K562 (cell line): ENCODE results near the gene SLC44A2. TPM values are rescaled to one million over a fixed set of nuclear protein-coding genes. Genes with fewer than 3 reads are reported as not detected.

ENCODE experiments used
- ATAC-seq: fragments of 200-7000 bp; cut with Tn5 transposase; 3 replicates; pipeline ENCODE4 v1.9.1; 2020; ENCODE audit warnings: moderate library complexity
- BruUV-seq: library from RNA; stranded (reverse); fragments of 400-500 nt; replicated peaks from 2 replicates; lab custom pipeline; 2021; lab: Mats Ljungman, UMichigan
- CTCF ChIA-PET: fragments of 300-600 bp; formaldehyde crosslinking; extraction: SDS; loops from one replicate; lab custom pipeline; 2021; ENCODE audit warnings: low intra/inter-chr PET ratio; lab: Yijun Ruan, JAX
- POLR2A ChIA-PET: fragments of 300-600, 350-650 bp; sonication (Branson Sonifier 250); formaldehyde crosslinking; extraction: SDS; loops from one replicate; lab custom pipeline; 2021; ENCODE audit warnings: antibody characterized with exemption, inconsistent platforms; lab: Yijun Ruan, JAX
- DNase-seq, 4 experiments: peaks; one replicate each; pipeline versions ENCODE4 v3.0.0 to v3.0.0-alpha.2; 2011 to 2018; ENCODE audit warnings: low spot score in 3 of 4, mixed read lengths in 3 of 4; ENCODE audit errors: extremely low read depth in 1 of 4
- FAIRE-seq: peaks from 2 replicates; lab custom pipeline; 2011; peaks lifted over from hg19 to GRCh38; lab: Jason Lieb, UNC
- H2AFZ ChIP-seq: 2 replicates; pipeline ENCODE4 v1.6.0; 2011; ENCODE audit warnings: low read depth, low read length, control low read depth, inconsistent platforms
- H3K27ac ChIP-seq: fragments of 200-600 bp; 3 replicates; pipeline ENCODE4 v1.8.0; 2011; ENCODE audit warnings: low read depth, mild to moderate bottlenecking, control low read depth, inconsistent platforms, low read length, moderate library complexity, mixed read lengths; ENCODE audit errors: extremely low read depth
- H3K27me3 ChIP-seq, 2 experiments: fragments of 300-600 bp in 1 of 2; 2 replicates in 1 of 2; 3 replicates in 1 of 2; pipeline versions ENCODE4 v1.6.0 to v1.8.0; 2011; ENCODE audit warnings: inconsistent platforms in 2 of 2, low read length in 2 of 2, mild to moderate bottlenecking in 1 of 2, mixed read lengths in 1 of 2, moderate library complexity in 1 of 2; ENCODE audit not compliant: control insufficient read depth in 2 of 2, insufficient read depth in 2 of 2
- H3K36me3 ChIP-seq: fragments of 300-600 bp; 3 replicates; pipeline ENCODE4 v1.8.0; 2011; ENCODE audit warnings: mild to moderate bottlenecking, low read length, inconsistent platforms; ENCODE audit not compliant: control insufficient read depth, insufficient read depth
- H3K4me1 ChIP-seq, 2 experiments: fragments of 200-600 bp in 1 of 2; replicated peaks in 1 of 2; 2 replicates in 1 of 2; 3 replicates in 1 of 2; pipeline versions ENCODE4 v1.5.1 to v1.8.0; 2011; ENCODE audit warnings: inconsistent platforms in 2 of 2, low read length in 2 of 2, mild to moderate bottlenecking in 1 of 2, mixed read lengths in 1 of 2, moderate library complexity in 1 of 2; ENCODE audit not compliant: control insufficient read depth in 2 of 2, insufficient read depth in 2 of 2
- H3K4me2 ChIP-seq: 2 replicates; pipeline ENCODE4 v1.6.1; 2011; ENCODE audit warnings: low read length, control low read depth, inconsistent platforms, mixed read lengths; ENCODE audit not compliant: insufficient read depth
- H3K4me3 ChIP-seq: fragments of 200-600 bp; sonication (generic), shearing (Covaris generic); 2 replicates; pipeline ENCODE4 v1.5.1; 2016; ENCODE audit warnings: control low read depth, inconsistent platforms
- H3K79me2 ChIP-seq: fragments of 200-600 bp; 3 replicates; pipeline ENCODE4 v1.8.0; 2011; ENCODE audit warnings: low read length, inconsistent platforms; ENCODE audit not compliant: control insufficient read depth, insufficient read depth
- H3K9ac ChIP-seq, 2 experiments: 2 replicates each; pipeline versions ENCODE4 v1.6.0 to v1.6.1; 2011; ENCODE audit warnings: low read depth in 2 of 2, low read length in 2 of 2, control low read depth in 1 of 2, inconsistent platforms in 1 of 2, mild to moderate bottlenecking in 1 of 2, mixed read lengths in 1 of 2; ENCODE audit not compliant: insufficient read depth in 1 of 2
- H3K9me1 ChIP-seq: one replicate; pipeline ENCODE4 v1.6.0; 2011; ENCODE audit warnings: inconsistent platforms, mild to moderate bottlenecking, low read length, moderate library complexity; ENCODE audit not compliant: control insufficient read depth, insufficient read depth
- H3K9me3 ChIP-seq: replicated peaks from 2 replicates; pipeline ENCODE4 v1.5.1; 2011; ENCODE audit warnings: low read depth, low read length, inconsistent platforms; ENCODE audit not compliant: control insufficient read depth, insufficient read depth
- H4K20me1 ChIP-seq: replicated peaks from 2 replicates; pipeline ENCODE4 v1.6.1; 2011; ENCODE audit warnings: low read length, inconsistent platforms, mixed read lengths; ENCODE audit not compliant: control insufficient read depth, insufficient read depth
- ATF1 ChIP-seq, 2 experiments: fragments of 450-650 bp in 1 of 2; IDR thresholded peaks; 2 replicates each; pipeline ENCODE4 v1.6.1; 2016; ENCODE audit warnings: missing compliant biosample characterization in 1 of 2, missing genetic modification characterization in 1 of 2
- BCL6 ChIP-seq: fragments of 250-450 bp; sonication (Bioruptor Pico); IDR thresholded peaks from 2 replicates; pipeline ENCODE4 v1.4.0; 2020
- CREM ChIP-seq: IDR thresholded peaks from 2 replicates; pipeline ENCODE4 v1.6.1; 2014; ENCODE audit warnings: antibody characterized with exemption, low read depth
- DPF2 ChIP-seq: fragments of 450-650 bp; IDR thresholded peaks from 2 replicates; pipeline ENCODE4 v1.6.1; 2016
- EGR1 ChIP-seq: fragments of 450-650 bp; conservative IDR thresholded peaks from 2 replicates; pipeline ENCODE4 v1.6.1; 2017; ENCODE audit warnings: mild to moderate bottlenecking
- HDAC1 ChIP-seq, 2 experiments: fragments of 450-650 bp; IDR thresholded peaks; 2 replicates each; pipeline ENCODE4 v1.6.1; 2016 to 2017; ENCODE audit warnings: inconsistent platforms in 1 of 2, mild to moderate bottlenecking in 1 of 2, moderate library complexity in 1 of 2
- HDAC2 ChIP-seq: fragments of 450-650 bp; IDR thresholded peaks from 2 replicates; pipeline ENCODE4 v1.6.1; 2016; ENCODE audit warnings: mild to moderate bottlenecking
- NCOR1 ChIP-seq: fragments of 450-650 bp; IDR thresholded peaks from 2 replicates; pipeline ENCODE4 v1.6.1; 2016; ENCODE audit warnings: mild to moderate bottlenecking, moderate library complexity
- NFE2 ChIP-seq: IDR thresholded peaks from 2 replicates; pipeline ENCODE4 v1.6.1; 2014; ENCODE audit warnings: antibody characterized with exemption, low read depth
- PHB2 ChIP-seq: fragments of 450-650 bp; IDR thresholded peaks from 2 replicates; pipeline ENCODE4 v1.6.1; 2017; ENCODE audit warnings: low read depth
- SAP30 ChIP-seq: fragments of 200-600 bp; sonication (generic); IDR thresholded peaks from 2 replicates; pipeline ENCODE4 v1.6.1; 2012; ENCODE audit warnings: borderline replicate concordance, low read depth, mild to moderate bottlenecking, moderate library complexity, low read length, control low read depth, inconsistent platforms; ENCODE audit not compliant: insufficient read depth, poor library complexity, severe bottlenecking
- SMARCA4 ChIP-seq: fragments of 450-650 bp; IDR thresholded peaks from 2 replicates; pipeline ENCODE4 v1.6.1; 2016
- TAF7 ChIP-seq: fragments of 450-650 bp; IDR thresholded peaks from 2 replicates; pipeline ENCODE4 v1.6.1; 2016; ENCODE audit warnings: missing genetic modification characterization, missing compliant biosample characterization
- WGBS: fragments of 100-300 bp; shearing (Covaris generic); methylation state at CpG from one replicate; pipeline ENCODE4 v1.1.6; 2016; ENCODE audit warnings: low coverage, mixed read lengths; ENCODE audit not compliant: insufficient coverage; ENCODE audit errors: missing lambda C conversion rate; 5-methylcytosine and 5-hydroxymethylcytosine counted together
- in situ Hi-C: fragments of 300-500 bp; cut with MboI; formaldehyde crosslinking; loops from 4 replicates; pipeline ENCODE4 v1.15.0; 2018; ENCODE audit warnings: inconsistent platforms, mixed read lengths
- intact Hi-C: fragments of 100-400 bp; cut with micrococcal nuclease; formaldehyde crosslinking; loops from 2 replicates; pipeline ENCODE4 v1.14.2; 2022
- polyA plus RNA-seq, 8 experiments: library from polyadenylated mRNA; depleted of rRNA in 4 of 8; stranded (reverse) in 5 of 8; unstranded in 3 of 8; fragments of >200 nt; fragmentation: Nextera tagmentation in 2 of 8; fragmentation: Illumina TruSeq in 1 of 8; extraction: Ambion mirVana in 2 of 8; extraction: Trizol in 1 of 8; gene quantifications; 2 replicates each; pipeline versions ENCODE4 v1.2.1 to v1.2.3, GENCODE V29; 2011 to 2014; ENCODE audit warnings: inconsistent platforms in 1 of 8, missing spikeins in 1 of 8
- total RNA-seq, 7 experiments: library from RNA; depleted of rRNA in 6 of 7; stranded (reverse); fragments of >200 nt in 6 of 7; fragmentation: Illumina TruSeq in 2 of 7; extraction: Trizol in 2 of 7; gene quantifications; 2 replicates each; pipeline versions ENCODE4 v1.2.1 to v1.2.3, GENCODE V29; 2011 to 2021; ENCODE audit warnings: low replicate concordance in 1 of 7
- TF ChIP-seq, protein P1 (sequence below), 2 experiments: fragments of 450-650 bp; IDR thresholded peaks; 2 replicates each; pipeline ENCODE4 v1.6.1; 2016; ENCODE audit warnings: mild to moderate bottlenecking in 2 of 2, borderline replicate concordance in 1 of 2, low read depth in 1 of 2, moderate library complexity in 1 of 2

Gene SLC44A2
- total and polyA plus RNA-seq, 9 of the 15 experiments (the other 6 are each of a cell fraction or from before 2014, with no cell fraction given), result 1.1 to 34.2 (median 8.1) TPM

DNA sequence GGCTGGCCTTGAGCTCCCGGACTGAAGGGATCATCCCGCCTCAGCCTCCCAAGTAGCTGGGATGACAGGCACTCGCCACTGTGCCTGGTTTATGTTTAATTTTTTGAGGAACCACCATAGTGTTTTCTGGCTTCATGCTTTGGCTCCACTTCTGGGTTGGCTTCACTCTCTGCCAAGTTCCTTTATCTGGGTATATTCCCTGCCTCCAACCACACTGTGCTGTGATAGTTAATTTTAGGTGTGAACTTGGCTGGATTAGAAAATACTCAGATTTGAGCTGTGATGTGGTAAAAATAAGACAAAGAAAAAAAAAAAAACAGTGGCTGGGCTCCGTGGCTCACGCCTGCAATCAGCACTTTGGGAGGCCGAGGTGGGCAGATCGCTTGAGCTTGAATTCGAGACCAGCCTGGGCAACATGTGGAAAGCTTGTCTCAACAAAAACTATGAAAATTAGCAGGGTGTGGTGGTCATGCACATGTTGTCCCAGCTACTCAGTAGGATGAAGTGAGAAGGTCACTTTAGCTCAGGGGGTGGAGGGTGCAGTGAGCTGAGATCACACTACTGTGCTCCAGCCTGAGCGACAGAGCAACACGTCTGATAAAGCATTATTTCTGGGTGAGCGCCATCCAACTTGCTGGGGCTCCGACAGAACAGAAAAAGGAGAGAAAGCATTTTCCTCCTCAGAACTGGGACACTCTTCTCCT lies 21.3 kb downstream of the SLC44A2 start (continued):
- TF ChIP-seq PHB2 (no peak), BCL6 (no peak), SAP30 (no peak), TAF7 (no peak)

DNA sequence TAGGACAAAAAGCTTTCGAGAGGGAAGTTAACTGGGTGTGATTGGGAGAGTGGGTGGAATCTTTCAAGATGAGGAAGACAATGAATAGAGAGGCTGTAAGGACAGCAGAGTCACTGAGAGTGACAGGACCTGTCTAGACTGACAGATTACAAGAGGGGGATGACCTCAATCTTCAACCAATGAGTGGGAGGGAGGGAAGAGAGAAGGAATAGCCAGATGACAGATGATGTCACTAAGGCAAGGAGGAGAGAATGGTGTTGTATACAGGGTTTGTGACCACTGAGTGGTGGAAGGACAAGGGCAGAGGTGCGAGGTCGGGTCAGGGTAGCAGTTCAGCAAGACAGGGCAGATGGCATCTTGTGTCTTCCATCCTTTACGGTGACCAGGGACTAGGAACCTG lies 23.0 kb downstream of the SLC44A2 start:
- Histone ChIP-seq H3K36me3 (peaks cover 11% of the 10 kb centered on the region), H3K27ac (no peak overlapping the region), H3K9me3 (no peaks in the 10 kb centered on the region), H4K20me1 (no peaks in the 10 kb centered on the region), H3K27me3 (no peaks in the 10 kb centered on the region), H3K79me2 (peaks cover 15% of the 10 kb centered on the region), H2AFZ (no peak overlapping the region), H3K4me2 (no peak overlapping the region), H3K4me1 (peaks cover 10 to 17% of the 10 kb centered on the region in 2 experiments; a peak in 3 of 5 replicates), H3K9me1 (peaks cover 4% of the 10 kb centered on the region), H3K9ac (no peak overlapping the region), H3K4me3 (no peak overlapping the region)
- 25% methylated on average over 4 of the region's 4 CpGs for WGBS
- intact Hi-C loops, result no loop called here
- ChIA-PET POLR2A (no interaction called here), CTCF (interaction anchor here (1.2 kb wide), 1 partner anchor 67 kb away, joined by 7 read pairs; no protein-coding TSS in a partner anchor)
- ATAC-seq (peak; percentile 61), FAIRE-seq (peak; percentile 78), DNase-seq (peak; percentile 41 to 64 (median 52))
- no TSS peak for BruUV-seq
- in situ Hi-C loops, result no loop called here
- peak; percentile 68 for TF ChIP-seq CREM
- TF ChIP-seq HDAC2, result no peak
- TF ChIP-seq HDAC1 (IDR thresholded peaks at IDR 0.05), result peak in 1 of 2 experiments; percentile 64; a peak in 2 of 4 replicates
- peak; percentile 44; the same call in 1 of the 2 replicates for TF ChIP-seq NFE2
- peak; percentile 31; the same call in 1 of the 2 replicates for TF ChIP-seq SMARCA4
- peak; percentile 57; the same call in 1 of the 2 replicates for TF ChIP-seq NCOR1
- TF ChIP-seq DPF2, result peak; percentile 39; the same call in 1 of the 2 replicates
- no peak for TF ChIP-seq ATF1 (CRISPR knock-in tag; IDR thresholded peaks at IDR 0.05)
- TF ChIP-seq ATF1 (tag; IDR thresholded peaks at IDR 0.05), result peak; percentile 47; the same call in 1 of the 2 replicates
- peak; percentile 80 for TF ChIP-seq EGR1
- TF ChIP-seq, protein P1, sequence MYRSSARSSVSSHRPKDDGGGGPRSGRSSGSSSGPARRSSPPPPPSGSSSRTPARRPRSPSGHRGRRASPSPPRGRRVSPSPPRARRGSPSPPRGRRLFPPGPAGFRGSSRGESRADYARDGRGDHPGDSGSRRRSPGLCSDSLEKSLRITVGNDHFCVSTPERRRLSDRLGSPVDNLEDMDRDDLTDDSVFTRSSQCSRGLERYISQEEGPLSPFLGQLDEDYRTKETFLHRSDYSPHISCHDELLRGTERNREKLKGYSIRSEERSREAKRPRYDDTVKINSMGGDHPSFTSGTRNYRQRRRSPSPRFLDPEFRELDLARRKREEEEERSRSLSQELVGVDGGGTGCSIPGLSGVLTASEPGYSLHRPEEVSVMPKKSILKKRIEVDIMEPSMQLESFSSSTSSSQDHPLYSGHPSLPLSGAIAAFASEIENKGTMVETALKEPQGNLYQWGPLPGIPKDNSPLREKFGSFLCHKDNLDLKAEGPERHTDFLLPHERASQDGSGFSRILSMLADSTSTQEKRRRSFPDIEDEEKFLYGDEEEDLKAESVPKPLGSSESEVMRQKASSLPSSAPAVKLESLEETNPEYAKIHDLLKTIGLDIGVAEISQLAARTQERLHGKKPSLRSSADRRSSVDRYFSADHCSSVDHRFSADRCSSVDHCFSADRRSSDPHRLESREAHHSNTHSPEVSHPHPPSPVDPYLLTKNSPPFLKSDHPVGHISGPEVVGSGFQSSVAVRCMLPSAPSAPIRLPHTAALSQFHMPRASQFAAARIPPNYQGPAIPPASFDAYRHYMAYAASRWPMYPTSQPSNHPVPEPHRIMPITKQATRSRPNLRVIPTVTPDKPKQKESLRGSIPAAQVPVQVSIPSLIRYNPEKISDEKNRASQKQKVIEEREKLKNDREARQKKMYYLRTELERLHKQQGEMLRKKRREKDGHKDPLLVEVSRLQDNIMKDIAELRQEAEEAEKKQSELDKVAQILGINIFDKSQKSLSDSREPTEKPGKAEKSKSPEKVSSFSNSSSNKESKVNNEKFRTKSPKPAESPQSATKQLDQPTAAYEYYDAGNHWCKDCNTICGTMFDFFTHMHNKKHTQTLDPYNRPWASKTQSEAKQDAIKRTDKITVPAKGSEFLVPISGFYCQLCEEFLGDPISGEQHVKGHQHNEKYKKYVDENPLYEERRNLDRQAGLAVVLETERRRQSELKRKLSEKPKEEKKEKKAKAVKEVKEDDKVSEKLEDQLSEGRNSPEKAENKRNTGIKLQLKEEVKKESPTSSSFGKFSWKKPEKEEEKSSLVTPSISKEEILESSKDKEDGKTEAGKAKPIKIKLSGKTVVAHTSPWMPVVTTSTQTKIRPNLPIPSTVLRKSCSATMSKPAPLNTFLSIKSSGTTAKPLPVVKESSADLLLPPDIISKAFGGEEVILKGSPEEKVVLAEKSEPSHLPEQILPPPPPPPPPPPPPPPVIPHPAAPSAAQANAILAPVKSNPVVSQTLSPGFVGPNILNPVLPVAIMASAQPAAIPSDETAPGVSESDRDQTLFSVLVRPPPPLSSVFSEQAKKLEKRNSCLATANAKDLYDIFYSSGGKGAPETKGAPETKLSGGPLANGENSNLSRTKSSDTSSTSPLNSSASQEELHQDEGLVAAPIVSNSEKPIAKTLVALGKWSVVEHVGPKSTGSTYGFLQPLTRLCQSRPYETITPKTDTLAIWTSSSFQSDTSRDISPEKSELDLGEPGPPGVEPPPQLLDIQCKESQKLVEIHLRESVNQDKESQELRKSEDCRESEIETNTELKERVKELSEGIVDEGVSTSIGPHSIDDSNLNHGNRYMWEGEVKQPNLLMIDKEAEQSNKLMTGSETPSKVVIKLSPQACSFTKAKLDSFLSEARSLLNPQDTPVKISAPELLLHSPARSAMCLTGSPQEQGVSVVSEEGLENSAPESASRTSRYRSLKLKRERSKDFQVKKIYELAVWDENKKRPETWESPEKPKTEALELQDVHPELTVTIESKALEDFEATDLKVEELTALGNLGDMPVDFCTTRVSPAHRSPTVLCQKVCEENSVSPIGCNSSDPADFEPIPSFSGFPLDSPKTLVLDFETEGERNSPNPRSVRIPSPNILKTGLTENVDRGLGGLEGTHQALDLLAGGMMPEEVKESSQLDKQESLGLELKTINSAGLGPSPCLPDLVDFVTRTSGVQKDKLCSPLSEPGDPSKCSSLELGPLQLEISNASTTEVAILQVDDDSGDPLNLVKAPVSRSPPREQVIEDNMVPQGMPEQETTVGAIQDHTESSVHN (IDR thresholded peaks at IDR 0.05; ENCODE audit: borderline replicate concordance in 1 of 2, low read depth in 1 of 2), result peak in 1 of 2 experiments; percentile 69; a peak in 1 of 4 replicates
